Natural killer cell (primary cell): Measurements from ENCODE around the gene LAMP2. TPM values are rescaled to one million over a fixed set of nuclear protein-coding genes. Genes with fewer than 3 reads are reported as not detected.

Experiments
- ATAC-seq, 3 donors: fragments of 150-1000 bp in 2 of 3; fragments of 200-7000 bp in 1 of 3; cut with Tn5 transposase; 1 replicate in 1 of 3; 2 replicates in 2 of 3; pipeline ENCODE4 v1.10.0; 2021; ENCODE audit warnings: mild to moderate bottlenecking in 2 of 3, moderate library complexity in 2 of 3
- DNase-seq, 2 donors: peaks; one replicate each; pipeline versions ENCODE4 v3.0.0 to v3.0.0-alpha.2; 2013 to 2021; ENCODE audit warnings: mixed read lengths in 1 of 2
- H3K27ac ChIP-seq: one replicate; pipeline ENCODE4 v1.5.1; 2013; ENCODE audit warnings: mild to moderate bottlenecking, low read length
- H3K27me3 ChIP-seq: one replicate; pipeline ENCODE4 v1.6.1; 2013; ENCODE audit warnings: low read length; ENCODE audit not compliant: control insufficient read depth, insufficient read depth
- H3K36me3 ChIP-seq: one replicate; pipeline ENCODE4 v1.6.1; 2013; ENCODE audit warnings: low read length; ENCODE audit not compliant: control insufficient read depth, insufficient read depth
- H3K4me1 ChIP-seq: one replicate; pipeline ENCODE4 v1.6.1; 2013; ENCODE audit warnings: low read length; ENCODE audit not compliant: control insufficient read depth, insufficient read depth
- H3K4me3 ChIP-seq: one replicate; pipeline ENCODE4 v1.5.1; 2013; ENCODE audit warnings: low read length
- H3K9me3 ChIP-seq: one replicate; pipeline ENCODE4 v1.6.1; 2013; ENCODE audit warnings: low read length; ENCODE audit not compliant: control insufficient read depth, insufficient read depth
- H3K27ac Mint-ChIP-seq, 2 donors: one replicate each; pipeline ENCODE4 v1.8.0; 2022; ENCODE audit warnings: mild to moderate bottlenecking in 2 of 2, mixed read lengths in 2 of 2, moderate library complexity in 1 of 2
- H3K27me3 Mint-ChIP-seq, 2 donors: one replicate each; pipeline ENCODE4 v1.8.0; 2022; ENCODE audit warnings: low read depth in 2 of 2, mixed read lengths in 2 of 2
- H3K36me3 Mint-ChIP-seq: one replicate; pipeline ENCODE4 v1.8.0; 2022; ENCODE audit warnings: mixed read lengths
- H3K4me1 Mint-ChIP-seq, 2 donors: one replicate each; pipeline ENCODE4 v1.8.0; 2022; ENCODE audit warnings: mixed read lengths in 2 of 2
- H3K4me3 Mint-ChIP-seq: one replicate; pipeline ENCODE4 v1.8.0; 2022; ENCODE audit warnings: mild to moderate bottlenecking, moderate library complexity, mixed read lengths
- H3K9me3 Mint-ChIP-seq, 2 donors: one replicate each; pipeline ENCODE4 v1.8.0; 2022; ENCODE audit warnings: mixed read lengths in 2 of 2
- WGBS: methylation state at CpG from one replicate; pipeline ENCODE4 v1.1.7; 2013; ENCODE audit warnings: missing lambda C conversion rate; ENCODE audit not compliant: insufficient coverage; 5-methylcytosine and 5-hydroxymethylcytosine counted together
- intact Hi-C: fragments of 100-400 bp; cut with micrococcal nuclease; formaldehyde crosslinking; loops from one replicate; pipeline ENCODE4 v1.14.2; 2022
- total RNA-seq, 4 donors: library from RNA; stranded (reverse); fragments of 120-200 nt in 1 of 4; gene quantifications; one replicate each; pipeline versions ENCODE4 v1.2.3 to v1.2.4, GENCODE V29; 2013 to 2022
- TF ChIP-seq, protein P1 (sequence below): fragments of 200-600 bp; IDR thresholded peaks from one replicate; pipeline ENCODE4 v1.8.0; 2022; ENCODE audit warnings: antibody characterized with exemption

LAMP2 gene
- total RNA-seq, 3 donors from 2014 or later (not counting 1 experiment from before 2014, with no cell fraction given): 33.8 to 45.8 (median 39.1) TPM

DNA sequence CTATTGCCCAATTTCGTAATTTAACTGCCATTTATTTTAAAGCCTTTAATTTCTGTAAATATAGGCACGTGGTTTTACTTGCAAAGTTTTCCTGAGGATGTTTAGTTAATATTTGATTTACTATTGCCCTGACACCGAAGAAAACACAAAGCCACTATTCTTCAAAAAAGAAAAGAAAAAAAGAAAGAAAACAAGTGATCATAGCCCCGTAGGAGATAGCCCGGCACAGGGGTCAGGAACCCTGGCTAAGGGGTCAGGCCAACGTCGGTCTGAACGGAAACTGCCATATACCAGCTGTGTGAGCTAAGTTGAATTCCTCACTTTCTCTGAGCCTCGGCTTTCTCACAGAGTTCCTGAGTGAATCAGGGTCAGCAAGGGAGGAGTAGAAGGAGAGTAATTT lies 17.7 kb upstream of the LAMP2 start:
- ATAC-seq (no peak), DNase-seq (no peak)
- H3K27ac ChIP-seq: no peak overlapping the region
- TF ChIP-seq, protein P1, sequence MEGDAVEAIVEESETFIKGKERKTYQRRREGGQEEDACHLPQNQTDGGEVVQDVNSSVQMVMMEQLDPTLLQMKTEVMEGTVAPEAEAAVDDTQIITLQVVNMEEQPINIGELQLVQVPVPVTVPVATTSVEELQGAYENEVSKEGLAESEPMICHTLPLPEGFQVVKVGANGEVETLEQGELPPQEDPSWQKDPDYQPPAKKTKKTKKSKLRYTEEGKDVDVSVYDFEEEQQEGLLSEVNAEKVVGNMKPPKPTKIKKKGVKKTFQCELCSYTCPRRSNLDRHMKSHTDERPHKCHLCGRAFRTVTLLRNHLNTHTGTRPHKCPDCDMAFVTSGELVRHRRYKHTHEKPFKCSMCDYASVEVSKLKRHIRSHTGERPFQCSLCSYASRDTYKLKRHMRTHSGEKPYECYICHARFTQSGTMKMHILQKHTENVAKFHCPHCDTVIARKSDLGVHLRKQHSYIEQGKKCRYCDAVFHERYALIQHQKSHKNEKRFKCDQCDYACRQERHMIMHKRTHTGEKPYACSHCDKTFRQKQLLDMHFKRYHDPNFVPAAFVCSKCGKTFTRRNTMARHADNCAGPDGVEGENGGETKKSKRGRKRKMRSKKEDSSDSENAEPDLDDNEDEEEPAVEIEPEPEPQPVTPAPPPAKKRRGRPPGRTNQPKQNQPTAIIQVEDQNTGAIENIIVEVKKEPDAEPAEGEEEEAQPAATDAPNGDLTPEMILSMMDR: no peak
- 56% methylated on average over 6 of the region's 9 CpGs for WGBS
- H3K4me3 ChIP-seq: no peak overlapping the region
- Mint-ChIP-seq H3K4me1 (peaks cover 7 to 19% of the 10 kb centered on the region in 2 donors), H3K4me3 (no peak overlapping the region), H3K27me3 (no peaks in the 10 kb centered on the region), H3K27ac (no peak overlapping the region), H3K9me3 (no peaks in the 10 kb centered on the region), H3K36me3 (no peaks in the 10 kb centered on the region)
- H3K27me3 ChIP-seq: no peaks in the 10 kb centered on the region
- no peaks in the 10 kb centered on the region for H3K9me3 ChIP-seq
- no peaks in the 10 kb centered on the region for H3K36me3 ChIP-seq
- intact Hi-C loops: no loop called here
- H3K4me1 ChIP-seq: peaks cover 23% of the 10 kb centered on the region

DNA sequence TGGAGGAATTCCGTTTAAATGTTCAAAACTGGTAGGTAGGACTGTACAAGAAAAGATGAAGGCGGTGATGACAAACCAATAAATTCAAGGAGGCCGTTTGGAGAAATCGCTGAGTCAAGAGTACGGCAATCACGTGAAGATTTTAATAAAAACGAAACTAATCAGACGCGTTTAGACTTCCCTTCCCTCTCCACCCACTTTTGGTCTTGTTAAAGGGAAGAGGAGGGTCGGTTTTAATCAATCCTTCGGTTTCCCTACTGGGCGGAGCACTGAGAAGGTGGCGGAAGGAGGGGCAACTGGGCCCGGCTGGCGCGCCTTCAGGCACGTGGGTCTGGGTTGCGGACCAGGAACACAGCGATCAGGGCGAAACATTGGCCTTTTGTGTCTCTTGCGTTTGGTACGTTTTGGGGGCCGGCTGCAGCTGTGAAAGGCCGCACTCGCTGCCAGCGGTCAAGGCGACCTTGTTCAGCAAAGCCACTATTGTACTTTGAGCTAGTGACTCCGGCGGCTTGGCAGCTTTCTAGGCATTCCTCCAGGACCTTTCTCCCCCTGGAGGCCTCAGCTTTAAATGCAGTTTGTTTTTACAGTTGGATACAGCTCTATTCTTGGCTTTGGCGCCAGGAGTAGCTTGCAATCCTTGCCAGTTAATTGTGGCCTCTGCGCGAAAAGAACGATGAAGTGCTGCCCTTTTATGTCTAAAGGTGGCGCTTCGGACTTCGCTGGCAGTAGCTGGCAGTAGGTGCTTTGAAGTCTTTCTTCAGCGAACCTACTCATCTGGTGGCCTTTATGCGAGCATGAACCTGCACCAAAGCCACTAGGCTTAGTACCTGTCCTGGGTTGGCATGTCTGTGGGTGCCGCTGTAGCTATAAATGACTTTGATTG lies 16.8 kb upstream of the LAMP2 start:
- H3K27ac Mint-ChIP-seq: peak overlapping the region; percentile 87 to 89
- H3K4me3 Mint-ChIP-seq: peak overlapping the region; percentile 90
- peak; percentile 68 to 78 (median 70) for ATAC-seq

DNA sequence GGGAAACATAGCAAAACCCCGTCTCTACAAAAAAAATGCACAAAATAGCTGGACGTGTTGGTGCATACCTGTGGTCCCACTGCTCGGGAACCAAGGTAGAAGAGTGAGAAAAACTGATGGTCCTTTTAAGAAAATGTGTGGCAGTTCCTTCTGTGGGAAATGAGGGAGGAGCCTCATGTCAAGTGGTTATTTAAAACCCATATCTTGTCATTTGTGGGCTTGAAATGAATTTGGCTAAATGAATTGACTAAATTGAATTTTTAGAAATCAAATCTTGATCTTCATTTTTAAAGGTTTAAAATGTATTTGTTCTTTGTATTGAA lies 16.2 kb upstream of the LAMP2 start:
- no peaks in the 10 kb centered on the region for H3K36me3 Mint-ChIP-seq
- Histone ChIP-seq H3K27ac (peak overlapping the region; percentile 85), H3K36me3 (no peaks in the 10 kb centered on the region), H3K27me3 (no peaks in the 10 kb centered on the region), H3K9me3 (no peaks in the 10 kb centered on the region), H3K4me1 (peaks cover 23% of the 10 kb centered on the region), H3K4me3 (peak overlapping the region; percentile 87)
- peak overlapping the region; percentile 87 to 89 for H3K27ac Mint-ChIP-seq
- peaks cover 7 to 19% of the 10 kb centered on the region in 2 donors for H3K4me1 Mint-ChIP-seq
- H3K27me3 Mint-ChIP-seq: peaks cover 2 to 5% of the 10 kb centered on the region in 2 donors
- intact Hi-C loops: no loop called here
- 60% methylated on average over 3 of the region's 3 CpGs for WGBS
- no peak for DNase-seq
- ATAC-seq: peak in 1 of 3 donors; percentile 4
- no peaks in the 10 kb centered on the region for H3K9me3 Mint-ChIP-seq
- TF ChIP-seq, protein P1: no peak
- peak overlapping the region; percentile 90 for H3K4me3 Mint-ChIP-seq

More for the DNA sequence above, 16.8 kb upstream of the LAMP2 start:
- peak; percentile 21 to 73 for DNase-seq
- H3K27me3 Mint-ChIP-seq: no peaks in the 10 kb centered on the region
- H3K36me3 ChIP-seq: no peaks in the 10 kb centered on the region
- H3K36me3 Mint-ChIP-seq: no peaks in the 10 kb centered on the region
- peaks cover 7 to 19% of the 10 kb centered on the region in 2 donors for H3K4me1 Mint-ChIP-seq
- intact Hi-C loops: no loop called here
- H3K9me3 Mint-ChIP-seq: no peaks in the 10 kb centered on the region
- peak overlapping the region; percentile 85 for H3K27ac ChIP-seq
- H3K27me3 ChIP-seq: no peaks in the 10 kb centered on the region
- peak overlapping the region; percentile 87 for H3K4me3 ChIP-seq
- TF ChIP-seq, protein P1: peak; percentile 27
- peaks cover 23% of the 10 kb centered on the region for H3K4me1 ChIP-seq
- H3K9me3 ChIP-seq: no peaks in the 10 kb centered on the region
- under 1% methylated on average over 30 of the region's 39 CpGs for WGBS
